ENCODE measurements around the gene DCST1.

DCST1 gene

GRCh38 chr1:155012776-155013602 is 20.6 kb upstream of the DCST1 start:
- no peak for DNase-seq (ENCODE audit: low spot score)

- DNase-seq (ENCODE audit: low spot score) = no peak
Measured at GRCh38 chr1:155013632-155014031, 20.0 kb upstream of the DCST1 start.

GRCh38 chr1:155014709-155015508 is 18.7 kb upstream of the DCST1 start:
- no peak for DNase-seq (ENCODE audit: low spot score)

- no peak for DNase-seq (ENCODE audit: low spot score)
Measured at GRCh38 chr1:155015527-155016230, 17.9 kb upstream of the DCST1 start.

- no peak for DNase-seq (ENCODE audit: low spot score)
Measured at GRCh38 chr1:155016231-155016831, 17.3 kb upstream of the DCST1 start.

GRCh38 chr1:155017041-155017945 is 16.3 kb upstream of the DCST1 start:
- peak; percentile 86 for DNase-seq (ENCODE audit: low spot score)

GRCh38 chr1:155017946-155018316 is 15.7 kb upstream of the DCST1 start:
- DNase-seq (ENCODE audit: low spot score) = no peak

- DNase-seq (ENCODE audit: low spot score) = no peak
Measured at GRCh38 chr1:155018617-155019348, 14.8 kb upstream of the DCST1 start.

GRCh38 chr1:155019377-155020245 is 14.0 kb upstream of the DCST1 start:
- no peak for DNase-seq (ENCODE audit: low spot score)

GRCh38 chr1:155022136-155022926 is 11.3 kb upstream of the DCST1 start:
- DNase-seq (ENCODE audit: low spot score) = no peak

GRCh38 chr1:155022927-155023236 is 10.7 kb upstream of the DCST1 start:
- DNase-seq (ENCODE audit: low spot score) = no peak

- DNase-seq (ENCODE audit: low spot score) = no peak
Measured at GRCh38 chr1:155023627-155024026, 10.0 kb upstream of the DCST1 start.

GRCh38 chr1:155024315-155024714 is 9.3 kb upstream of the DCST1 start:
- no peak for DNase-seq (ENCODE audit: low spot score)

- no peak for DNase-seq (ENCODE audit: low spot score)
Measured at GRCh38 chr1:155026154-155026553, 7.5 kb upstream of the DCST1 start.

GRCh38 chr1:155026588-155026987 is 7.0 kb upstream of the DCST1 start:
- peak; percentile 36 for DNase-seq (ENCODE audit: low spot score)

- DNase-seq (ENCODE audit: low spot score) = no peak
Measured at GRCh38 chr1:155029513-155030242, 3.9 kb upstream of the DCST1 start.

GRCh38 chr1:155030243-155030795 is 3.3 kb upstream of the DCST1 start:
- DNase-seq (ENCODE audit: low spot score) = no peak

GRCh38 chr1:155030899-155031298 is 2.7 kb upstream of the DCST1 start:
- no peak for DNase-seq (ENCODE audit: low spot score)
